ENCODE data around the gene NRP1. TPM values are rescaled to one million over a fixed set of nuclear protein-coding genes. Genes with fewer than 3 reads are reported as not detected.

NRP1 gene
- total RNA-seq, 1 donor from 2014 or later = not detected

- Mint-ChIP-seq H3K4me1 (no peaks in the 10 kb centered on the region), H3K27ac (no peak overlapping the region), H3K9me3 (no peaks in the 10 kb centered on the region), H3K4me3 (no peak overlapping the region), H3K27me3 (peaks cover 20% of the 10 kb centered on the region), H3K36me3 (ENCODE audit: low read depth) (no peaks in the 10 kb centered on the region)
- no peak for ATAC-seq (ENCODE audit: low read depth)
- TF ChIP-seq CTCF (IDR thresholded peaks at IDR 0.05) = no peak
- intact Hi-C loops (cut with micrococcal nuclease) = no loop called here
- DNase-seq = no peak
- ChIA-PET POLR2A (no interaction called here), CTCF (no interaction called here)
Observed at GRCh38 chr10:33176688-33177087, 157.8 kb downstream of the NRP1 start.

GRCh38 chr10:33174674-33175434 is 159.6 kb downstream of the NRP1 start:
- CTCF ChIA-PET = no interaction called here
- H3K27ac Mint-ChIP-seq = no peak overlapping the region
- POLR2A ChIA-PET = no interaction called here
- H3K4me3 Mint-ChIP-seq = no peak overlapping the region
- H3K9me3 Mint-ChIP-seq = no peaks in the 10 kb centered on the region
- ATAC-seq (ENCODE audit: low read depth) (no peak), DNase-seq (no peak)
- no peaks in the 10 kb centered on the region for H3K4me1 Mint-ChIP-seq
- no peaks in the 10 kb centered on the region for H3K36me3 Mint-ChIP-seq (ENCODE audit: low read depth)
- intact Hi-C loops (cut with micrococcal nuclease) = no loop called here
- TF ChIP-seq CTCF (IDR thresholded peaks at IDR 0.05) = no peak
- H3K27me3 Mint-ChIP-seq = peaks cover 25% of the 10 kb centered on the region

GRCh38 chr10:33165911-33166310 is 168.6 kb downstream of the NRP1 start:
- H3K36me3 Mint-ChIP-seq (ENCODE audit: low read depth) = no peaks in the 10 kb centered on the region
- intact Hi-C loops (cut with micrococcal nuclease) = no loop called here
- H3K27me3 Mint-ChIP-seq = peaks cover 9% of the 10 kb centered on the region
- no peak overlapping the region for H3K4me3 Mint-ChIP-seq
- ChIA-PET CTCF (interaction anchor here (0.8 kb wide), 1 partner anchor 10 kb away, joined by 3 read pairs; no protein-coding TSS in a partner anchor), POLR2A (no interaction called here)
- DNase-seq = no peak
- TF ChIP-seq CTCF (IDR thresholded peaks at IDR 0.05) = no peak
- no peak for ATAC-seq (ENCODE audit: low read depth)
- no peaks in the 10 kb centered on the region for H3K4me1 Mint-ChIP-seq
- no peaks in the 10 kb centered on the region for H3K9me3 Mint-ChIP-seq
- no peak overlapping the region for H3K27ac Mint-ChIP-seq

GRCh38 chr10:33164060-33164709 is 170.3 kb downstream of the NRP1 start:
- Mint-ChIP-seq H3K36me3 (ENCODE audit: low read depth) (no peaks in the 10 kb centered on the region), H3K27me3 (peaks cover 3% of the 10 kb centered on the region), H3K4me1 (no peaks in the 10 kb centered on the region), H3K9me3 (no peaks in the 10 kb centered on the region), H3K27ac (no peak overlapping the region), H3K4me3 (no peak overlapping the region)
- DNase-seq = no peak
- ChIA-PET CTCF (no interaction called here), POLR2A (no interaction called here)
- ATAC-seq (ENCODE audit: low read depth) = no peak
- intact Hi-C loops (cut with micrococcal nuclease) = no loop called here
- TF ChIP-seq CTCF (IDR thresholded peaks at IDR 0.05) = no peak

- DNase-seq = no peak
- POLR2A ChIA-PET = no interaction called here
- H3K36me3 Mint-ChIP-seq (ENCODE audit: low read depth) = no peaks in the 10 kb centered on the region
Observed at GRCh38 chr10:33162248-33162575, 172.3 kb downstream of the NRP1 start.

More at GRCh38 chr10:33162248-33162575, 172.3 kb downstream of the NRP1 start:
- TF ChIP-seq CTCF (IDR thresholded peaks at IDR 0.05) = no peak
- Mint-ChIP-seq H3K4me1 (no peaks in the 10 kb centered on the region), H3K9me3 (no peaks in the 10 kb centered on the region), H3K4me3 (no peak overlapping the region), H3K27ac (no peak overlapping the region), H3K27me3 (peaks cover 2% of the 10 kb centered on the region)
- intact Hi-C loops (cut with micrococcal nuclease) = no loop called here
- ATAC-seq (ENCODE audit: low read depth) = no peak
- CTCF ChIA-PET = no interaction called here
